GM21390 (cell line): Measurements from ENCODE around the gene GDPD3.

Experiments
- ATAC-seq: cut with Tn5 transposase; IDR thresholded peaks from one replicate; pipeline ENCODE4 v1.9.1; 2021; ENCODE audit not compliant: unreplicated experiment

Gene GDPD3

DNA sequence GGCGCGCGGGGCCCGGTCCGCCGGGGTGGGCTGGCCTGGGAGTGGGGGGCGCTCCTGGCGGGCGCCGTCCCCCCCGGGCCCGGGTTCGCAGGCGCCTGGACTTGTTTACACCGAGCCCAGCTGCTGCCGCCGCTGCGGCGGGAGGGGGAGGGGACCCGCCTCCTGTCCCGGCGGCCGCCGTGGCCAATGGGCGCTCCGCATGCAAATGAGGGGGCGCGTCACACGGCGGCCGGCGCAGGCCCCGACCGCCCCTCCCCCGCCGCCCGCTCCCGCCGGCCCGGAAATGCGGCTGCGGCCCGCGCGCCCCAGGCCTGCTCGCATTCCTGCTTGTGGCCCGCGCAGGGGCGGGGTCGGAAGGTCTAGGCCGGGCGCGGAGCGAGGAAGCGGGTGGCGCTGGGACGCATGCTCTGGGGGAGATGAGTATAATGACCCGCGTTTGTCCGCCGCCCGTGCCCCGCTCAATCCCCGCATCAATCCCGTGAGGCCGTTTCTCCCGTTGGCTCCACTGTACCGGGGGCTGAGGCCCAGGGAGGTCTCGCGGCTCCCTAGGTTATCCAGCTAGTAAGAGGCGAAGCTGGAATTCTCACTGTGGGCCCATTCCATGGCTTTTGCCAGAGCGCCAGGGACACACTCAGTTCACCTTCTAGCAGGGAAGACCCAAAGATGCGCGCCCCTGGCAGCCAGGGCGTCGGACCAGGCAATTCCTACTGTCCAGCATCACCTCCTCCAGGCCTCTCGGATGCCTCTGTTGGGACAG lies 17.1 kb downstream of the GDPD3 start, which contains the start of gene YPEL3:
YPEL3 (minus strand) TSS at position 109 of the 757 bp plus-strand sequence. CDS start 731 bp downstream, outside the sequence.
- ATAC-seq = peak; percentile 39

DNA sequence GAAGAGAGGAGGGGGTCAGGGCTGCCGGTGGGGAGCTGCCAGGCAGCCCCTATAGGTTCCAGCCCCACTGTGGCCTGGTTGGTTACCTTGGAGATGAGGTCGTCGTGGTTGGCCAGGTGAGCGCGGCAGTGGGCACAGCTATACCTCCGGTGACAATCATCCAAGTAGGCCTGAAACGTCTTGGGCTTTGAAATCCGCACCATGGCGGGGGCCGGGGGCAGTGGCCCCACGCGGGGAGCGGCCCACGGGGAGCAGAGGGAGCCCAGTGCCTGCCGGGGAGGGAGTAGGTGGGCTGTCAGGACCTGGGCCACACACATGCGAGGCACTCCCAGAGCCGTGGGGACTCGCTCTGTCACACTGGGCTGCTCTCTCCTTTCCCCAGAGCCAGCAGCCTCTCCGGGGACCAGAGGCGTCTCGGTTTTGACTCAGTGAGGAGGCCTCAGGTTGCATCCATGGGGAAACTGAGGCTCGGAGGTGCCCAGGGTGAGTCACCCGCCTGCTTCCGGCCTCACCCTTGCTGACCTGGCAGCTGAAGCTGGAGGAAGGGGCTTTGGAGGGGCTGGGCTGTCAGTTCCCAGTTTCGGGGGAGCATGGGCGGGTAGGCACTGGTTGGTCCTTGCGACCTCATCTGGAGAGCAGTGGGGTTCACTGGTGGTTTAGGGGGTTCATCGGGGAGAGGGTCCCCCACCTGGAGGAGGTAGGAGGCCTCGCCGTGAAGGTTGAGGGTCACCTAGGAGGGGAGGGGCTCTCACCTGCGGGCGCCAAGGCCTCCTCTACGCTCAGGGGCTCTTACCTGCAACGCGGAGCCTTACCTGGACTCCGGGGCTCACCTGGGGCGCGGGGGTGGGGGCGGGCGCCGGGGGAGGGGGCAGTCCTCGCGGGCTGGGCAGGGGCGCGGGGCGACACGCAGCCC lies 17.9 kb downstream of the GDPD3 start:
- no peak for ATAC-seq

DNA sequence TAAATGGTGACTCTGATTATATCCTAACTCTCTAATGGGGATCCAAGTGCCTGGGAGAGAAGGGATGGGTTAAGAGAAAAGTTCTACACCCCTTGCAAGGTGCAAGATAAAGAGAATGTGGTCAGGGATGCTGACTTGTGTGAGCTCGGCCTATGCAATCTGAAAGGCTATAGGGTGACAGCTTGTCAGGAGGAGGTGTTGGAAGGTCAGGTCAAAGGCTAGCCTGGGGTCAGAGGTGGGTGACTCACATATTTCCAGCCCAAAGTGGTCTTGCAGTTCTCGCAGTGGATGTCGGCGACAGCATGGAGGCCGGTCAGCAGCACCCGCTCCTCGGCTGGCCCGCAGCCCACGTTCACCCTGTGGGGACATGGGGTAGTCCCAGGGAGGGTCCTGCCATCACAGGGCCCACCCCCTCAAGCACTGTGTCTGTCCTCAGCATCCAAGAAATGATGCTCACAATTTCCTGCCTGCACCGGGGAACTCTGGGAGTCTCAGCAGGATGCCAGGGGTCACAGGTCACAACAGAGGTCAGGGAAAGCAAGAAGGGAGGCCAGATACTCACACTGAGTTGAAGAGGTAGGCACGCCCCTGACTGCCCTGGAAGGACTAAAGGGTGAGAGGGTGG lies 18.7 kb downstream of the GDPD3 start:
- ATAC-seq = no peak

DNA sequence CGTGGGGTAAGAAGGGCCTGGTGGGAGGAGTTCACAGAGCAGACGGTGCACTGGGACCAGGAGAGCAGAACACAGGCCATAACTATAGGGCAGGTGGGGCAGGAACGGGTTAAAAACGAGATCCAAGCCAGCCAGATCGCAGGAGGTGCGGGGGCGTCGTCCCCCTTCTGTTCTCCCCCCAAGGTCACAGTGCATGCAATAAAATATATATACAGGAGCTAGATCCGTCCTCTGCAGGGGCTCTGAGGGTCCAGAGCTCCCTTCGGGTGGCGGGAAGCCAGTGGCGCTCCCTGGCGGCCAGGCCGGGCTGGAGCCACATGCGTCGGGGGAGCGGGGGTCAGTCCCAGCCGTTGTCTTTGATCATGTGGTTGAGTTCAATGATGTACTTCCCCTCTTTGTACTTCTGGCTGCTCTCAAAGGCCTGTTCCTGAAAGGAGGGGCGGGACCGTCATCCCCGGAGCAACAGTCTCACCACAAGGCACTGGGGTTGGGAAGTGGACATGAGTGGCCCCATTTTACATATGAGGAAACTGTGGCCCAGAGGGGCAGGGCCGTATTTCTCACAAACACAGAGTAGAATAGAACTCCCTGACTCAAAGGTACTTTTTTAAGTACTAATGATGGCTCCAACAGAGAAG lies 20.8 kb downstream of the GDPD3 start:
- ATAC-seq = peak; percentile 34

DNA sequence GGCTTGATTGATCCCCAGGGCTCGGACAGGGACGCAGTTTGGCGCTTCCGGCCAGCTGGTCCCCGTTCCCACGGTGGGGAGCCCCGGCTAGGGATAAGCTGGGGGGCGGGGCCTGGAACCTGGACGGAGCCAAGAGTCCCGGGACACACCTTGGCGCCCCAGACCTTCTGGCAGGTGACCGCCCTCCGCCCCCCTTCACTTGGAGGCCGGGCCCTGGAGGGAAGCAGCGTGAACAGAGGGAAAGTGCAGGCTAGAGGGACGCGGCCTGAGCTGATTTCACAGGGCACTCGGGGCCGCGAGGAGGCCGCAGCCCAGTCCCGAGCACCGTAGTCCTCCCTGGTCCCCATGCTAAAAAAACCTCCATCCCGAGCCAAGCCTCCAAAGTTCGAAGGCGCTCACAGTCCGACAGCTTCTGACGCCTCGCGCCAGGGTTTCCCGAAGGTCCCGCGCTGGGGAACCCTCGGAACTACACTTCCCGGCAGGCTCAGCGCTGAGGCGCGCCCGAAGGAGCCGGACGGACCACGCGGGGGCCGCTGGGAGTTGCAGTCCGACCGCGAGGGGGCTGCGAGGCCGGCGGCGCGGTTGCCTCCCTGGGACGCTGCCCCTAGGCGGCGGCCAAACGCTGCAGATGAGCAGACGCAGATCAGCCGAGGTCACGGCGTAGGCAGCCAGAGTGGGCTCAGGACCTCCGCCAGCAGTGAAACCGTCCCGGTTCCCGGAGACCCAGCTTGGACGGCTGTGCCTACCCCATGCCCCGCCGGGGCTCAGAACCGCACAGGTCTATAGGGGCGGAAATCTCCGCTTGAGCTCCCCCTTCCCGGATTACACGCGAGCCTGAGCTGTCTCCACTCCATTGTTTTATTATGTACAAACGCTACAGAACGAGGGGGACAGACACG lies 21.6 kb downstream of the GDPD3 start, which contains the start of gene TBX6:
TBX6 (minus strand) TSS at position 451 of the 899 bp plus-strand sequence. CDS start 731 bp downstream, outside the sequence.
- peak; percentile 63 for ATAC-seq

DNA sequence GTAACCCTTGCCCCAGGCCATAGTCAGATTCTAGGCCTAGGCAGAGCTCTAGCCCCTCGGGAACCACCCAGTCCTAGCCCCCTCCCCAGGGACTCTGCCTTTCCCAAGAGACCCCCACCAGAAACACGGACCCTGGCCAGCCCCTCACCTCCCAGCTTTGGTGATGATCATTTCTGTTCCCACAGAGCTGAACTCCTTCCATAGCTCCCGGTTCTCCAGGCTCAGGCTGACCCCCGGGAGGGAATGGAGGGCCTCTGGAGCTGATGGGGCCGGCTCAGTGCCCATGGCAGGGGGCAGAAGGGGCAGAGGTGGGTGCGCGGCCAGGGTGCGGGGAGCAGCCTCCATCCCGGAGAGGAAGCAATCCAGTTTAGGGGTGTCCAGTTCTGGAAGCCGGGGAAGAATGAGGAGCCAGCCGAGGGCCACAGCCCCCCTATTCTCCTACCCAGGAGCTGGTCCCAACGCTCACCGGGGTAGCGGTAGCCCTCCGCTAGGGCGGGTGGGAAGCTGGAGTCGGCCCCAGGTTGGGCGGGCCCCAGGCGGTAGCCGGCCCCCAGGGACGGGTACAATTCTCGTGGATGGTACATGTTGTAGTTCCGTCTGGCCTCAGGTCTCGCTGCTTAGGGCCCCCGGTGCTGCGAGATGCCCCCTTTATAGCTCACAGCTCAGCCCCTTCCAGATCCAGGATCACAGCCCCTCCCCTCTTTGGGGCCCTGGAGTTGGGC lies 22.6 kb downstream of the GDPD3 start:
- ATAC-seq = no peak

DNA sequence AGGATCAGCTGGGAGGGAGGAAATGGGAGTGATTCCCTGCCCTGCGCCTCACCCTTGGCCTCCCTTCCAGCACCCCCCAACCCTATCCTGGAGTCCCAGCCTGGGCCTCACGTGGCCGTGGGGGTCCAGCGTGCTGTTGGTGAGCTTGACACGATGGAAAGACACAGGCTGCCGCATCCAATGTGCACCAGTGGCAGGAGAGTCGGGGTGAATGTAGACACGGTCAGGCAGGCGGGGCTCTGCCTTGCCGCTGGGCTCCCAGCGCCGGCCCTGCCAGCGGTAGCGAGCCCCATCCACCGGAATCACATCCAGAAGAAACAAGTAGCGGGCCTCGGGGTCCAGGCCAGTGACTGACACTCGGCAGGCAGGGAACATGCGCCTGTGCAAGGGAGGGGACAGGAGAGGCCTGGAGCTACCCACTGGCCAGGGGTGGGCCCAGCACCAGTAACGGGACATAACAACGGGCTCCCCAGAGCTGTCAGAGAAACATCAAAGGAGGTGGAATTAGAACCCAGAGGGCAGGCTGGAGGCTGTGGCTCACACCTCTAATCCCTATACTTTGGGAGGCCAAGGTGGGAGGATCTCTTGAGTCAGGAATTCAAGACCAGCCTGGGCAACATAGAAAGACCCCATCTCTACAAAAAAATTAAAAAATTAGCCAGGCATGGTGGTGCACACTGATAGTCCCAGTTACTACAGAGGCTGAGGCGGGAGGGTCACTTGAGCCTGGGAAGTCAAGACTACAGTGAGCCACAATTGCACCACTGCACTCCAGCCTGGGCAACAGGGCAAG lies 24.3 kb downstream of the GDPD3 start:
- no peak for ATAC-seq

DNA sequence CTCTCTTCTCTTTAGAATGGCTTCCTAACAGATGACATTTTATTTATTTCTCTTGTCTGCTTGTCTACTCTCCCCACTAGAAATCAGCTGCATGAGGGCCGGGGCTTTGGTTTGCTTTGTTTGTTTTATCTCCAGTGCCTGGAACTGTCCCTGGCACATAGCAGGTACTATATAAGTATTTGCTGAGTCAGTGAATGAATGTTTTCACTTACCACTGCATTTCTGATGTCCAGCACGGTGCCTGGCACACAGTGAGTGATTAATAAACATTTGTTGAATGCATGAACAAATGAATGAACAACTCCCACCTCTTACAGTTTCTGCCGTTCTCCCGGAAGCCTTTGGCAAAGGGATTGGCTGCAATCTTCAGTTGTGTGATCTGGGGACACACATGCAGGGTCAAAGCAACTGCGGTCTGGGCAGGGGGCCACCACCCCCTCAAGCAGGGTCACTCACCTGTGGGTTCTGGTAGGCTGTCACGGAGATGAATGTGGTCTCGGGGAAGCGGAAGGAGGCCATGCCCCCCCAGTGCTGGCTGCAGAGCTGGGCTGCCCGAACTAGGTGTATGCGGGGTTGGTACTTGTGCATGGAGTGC lies 25.0 kb downstream of the GDPD3 start:
- no peak for ATAC-seq

DNA sequence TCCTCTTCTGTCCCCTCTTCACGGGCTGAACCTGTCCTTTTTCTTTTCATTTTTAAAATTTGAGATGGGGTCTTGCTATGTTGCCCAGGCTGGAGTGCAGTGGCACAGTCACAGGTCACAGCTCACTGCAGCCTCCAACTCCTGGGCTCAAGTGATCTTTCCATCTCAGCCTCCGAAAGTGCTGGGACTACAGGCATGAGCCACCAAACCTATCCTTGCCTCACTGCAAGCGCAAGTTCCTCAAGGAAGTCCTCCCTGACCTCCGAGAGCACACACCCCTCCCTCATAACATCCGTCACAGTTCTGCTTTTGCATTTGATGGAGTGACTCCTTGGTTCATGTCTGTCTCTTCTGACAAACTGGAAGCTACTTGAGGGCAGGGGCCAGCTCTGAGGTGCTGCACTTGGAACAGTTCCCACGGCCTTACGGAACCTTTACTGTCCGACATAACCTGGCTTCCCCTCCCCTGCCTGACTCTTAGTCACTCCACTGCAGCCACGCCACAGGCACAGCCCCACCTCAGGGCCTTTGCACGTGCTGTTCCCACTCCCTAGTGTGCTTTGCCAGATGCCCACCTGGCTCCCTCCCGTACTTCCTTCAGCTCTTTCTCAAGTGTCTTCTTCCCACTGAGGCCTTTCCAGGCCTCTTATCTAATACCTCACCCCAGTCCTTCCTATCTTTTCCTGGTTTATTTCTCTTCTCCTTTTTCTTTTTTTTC lies 26.0 kb downstream of the GDPD3 start:
- no peak for ATAC-seq

DNA sequence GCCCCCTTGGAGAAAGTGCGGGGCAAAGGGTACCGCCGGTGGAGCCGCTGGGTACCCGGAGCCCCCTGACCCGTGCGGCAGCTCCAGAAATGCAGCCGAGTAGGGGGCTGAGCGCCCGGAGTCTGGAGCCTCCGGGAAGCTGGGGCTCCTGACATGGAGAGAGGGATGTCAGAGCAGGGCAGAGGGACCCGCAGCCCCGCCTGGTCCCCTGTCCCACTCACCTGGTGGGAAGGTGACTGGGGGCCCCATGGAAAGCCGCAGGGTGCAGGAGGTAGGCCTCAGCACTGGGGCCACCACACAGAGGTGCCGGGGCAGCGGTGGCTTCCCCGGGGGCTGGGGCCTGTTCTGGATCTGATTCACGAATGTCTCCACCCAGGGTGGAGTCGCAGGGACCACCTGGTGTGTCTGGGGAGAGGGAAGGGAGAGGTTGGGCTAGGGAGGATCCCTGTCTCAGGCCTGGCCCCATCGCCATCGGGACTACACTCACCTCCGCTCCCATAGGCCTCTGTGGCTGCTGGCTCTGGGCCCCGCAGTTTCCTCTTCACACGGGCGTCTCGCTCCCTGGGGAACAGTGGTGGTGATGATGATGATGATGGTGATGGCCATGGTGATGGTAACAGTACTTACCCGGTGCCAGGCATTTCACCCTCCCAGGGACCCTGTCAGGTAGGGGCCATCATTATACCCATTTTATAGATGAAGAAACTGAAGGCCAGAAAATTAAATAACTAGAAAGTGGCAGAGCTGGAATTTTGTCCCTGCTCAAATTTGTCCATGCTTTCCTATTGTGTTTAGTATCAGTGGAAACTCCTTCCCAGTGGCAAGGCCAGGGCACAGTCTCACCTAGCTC lies 26.8 kb downstream of the GDPD3 start:
- no peak for ATAC-seq

DNA sequence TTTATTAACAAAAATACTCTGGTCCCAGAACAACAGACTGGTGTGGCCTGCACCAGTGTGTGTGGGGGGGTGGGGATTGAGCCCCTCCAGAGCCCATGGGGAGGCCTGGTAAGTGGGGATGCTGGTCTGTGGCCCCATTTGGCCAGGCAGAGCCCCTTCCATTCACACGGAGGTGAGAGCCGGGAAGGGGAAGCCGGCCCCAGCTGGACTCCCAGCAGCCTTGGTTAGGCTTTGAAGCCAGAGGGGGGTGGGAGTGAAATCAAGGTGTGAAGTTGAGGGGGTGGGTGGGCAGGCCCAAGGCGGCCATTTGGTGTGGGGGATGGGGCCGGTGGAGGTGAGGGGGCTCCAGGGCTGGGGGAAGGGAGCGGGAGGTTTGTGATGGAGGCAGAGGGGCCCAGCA lies 27.5 kb downstream of the GDPD3 start:
- no peak for ATAC-seq

DNA sequence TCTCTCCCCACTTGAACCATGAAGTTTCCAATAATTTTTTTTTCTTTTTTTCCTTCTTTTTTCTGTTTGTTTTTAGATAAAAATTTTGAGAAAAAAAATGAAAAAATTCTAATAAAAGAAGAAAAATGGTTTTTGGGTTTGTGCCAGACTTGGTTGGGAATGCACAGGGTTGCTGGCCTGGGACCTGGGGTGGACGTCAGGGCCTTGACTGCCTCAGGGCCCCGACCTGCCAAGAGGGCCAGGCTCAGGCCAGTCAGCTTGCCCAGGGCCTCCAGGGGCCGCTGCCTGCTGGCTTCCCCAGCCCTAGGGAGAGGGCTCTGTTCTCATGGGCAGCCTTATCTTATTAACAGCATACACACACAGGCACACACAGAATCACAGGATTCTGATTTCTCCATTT lies 28.1 kb downstream of the GDPD3 start:
- no peak for ATAC-seq

DNA sequence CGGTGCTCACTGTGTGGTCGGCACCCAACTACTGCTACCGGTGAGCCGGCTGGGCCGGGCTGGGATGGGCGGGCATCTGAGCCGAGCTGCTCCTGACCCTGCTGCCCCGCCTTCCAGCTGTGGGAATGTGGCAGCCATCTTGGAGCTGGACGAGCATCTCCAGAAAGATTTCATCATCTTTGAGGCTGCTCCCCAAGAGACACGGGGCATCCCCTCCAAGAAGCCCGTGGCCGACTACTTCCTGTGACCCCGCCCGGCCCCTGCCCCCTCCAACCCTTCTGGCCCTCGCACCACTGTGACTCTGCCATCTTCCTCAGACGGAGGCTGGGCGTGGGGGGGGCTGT lies 28.5 kb downstream of the GDPD3 start:
- no peak for ATAC-seq

DNA sequence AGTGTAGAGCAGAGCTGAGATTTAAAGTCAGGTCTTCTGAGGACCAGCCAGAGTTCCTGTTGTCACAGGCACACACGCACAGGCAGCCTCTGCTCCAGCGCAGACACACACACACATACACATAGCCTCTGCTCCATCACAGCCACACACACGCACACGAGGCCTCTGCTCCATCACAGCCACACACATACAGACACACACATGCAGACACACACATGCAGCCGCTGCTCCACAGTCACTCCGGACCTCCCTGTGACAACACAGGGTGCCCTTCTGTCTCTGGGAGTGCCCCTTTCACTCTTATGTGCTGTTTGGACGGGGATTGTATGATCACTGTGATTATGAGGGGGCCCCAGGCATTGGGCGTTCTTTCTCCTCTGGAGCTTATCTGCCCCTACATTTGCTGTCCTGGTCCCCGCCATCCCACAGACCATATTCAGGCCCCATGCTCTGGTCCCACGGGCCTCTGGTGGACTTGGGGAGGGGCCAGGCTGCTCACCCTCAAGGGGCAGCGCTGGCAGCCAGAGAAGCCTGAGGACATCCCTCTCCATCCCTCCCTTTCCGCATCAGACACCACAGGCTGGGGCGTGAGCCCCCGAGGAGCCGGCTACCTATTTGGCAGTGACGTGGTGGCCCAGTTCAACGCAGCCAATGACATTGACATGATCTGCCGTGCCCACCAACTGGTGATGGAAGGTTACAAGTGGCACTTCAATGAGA lies 29.1 kb downstream of the GDPD3 start:
- ATAC-seq = no peak

DNA sequence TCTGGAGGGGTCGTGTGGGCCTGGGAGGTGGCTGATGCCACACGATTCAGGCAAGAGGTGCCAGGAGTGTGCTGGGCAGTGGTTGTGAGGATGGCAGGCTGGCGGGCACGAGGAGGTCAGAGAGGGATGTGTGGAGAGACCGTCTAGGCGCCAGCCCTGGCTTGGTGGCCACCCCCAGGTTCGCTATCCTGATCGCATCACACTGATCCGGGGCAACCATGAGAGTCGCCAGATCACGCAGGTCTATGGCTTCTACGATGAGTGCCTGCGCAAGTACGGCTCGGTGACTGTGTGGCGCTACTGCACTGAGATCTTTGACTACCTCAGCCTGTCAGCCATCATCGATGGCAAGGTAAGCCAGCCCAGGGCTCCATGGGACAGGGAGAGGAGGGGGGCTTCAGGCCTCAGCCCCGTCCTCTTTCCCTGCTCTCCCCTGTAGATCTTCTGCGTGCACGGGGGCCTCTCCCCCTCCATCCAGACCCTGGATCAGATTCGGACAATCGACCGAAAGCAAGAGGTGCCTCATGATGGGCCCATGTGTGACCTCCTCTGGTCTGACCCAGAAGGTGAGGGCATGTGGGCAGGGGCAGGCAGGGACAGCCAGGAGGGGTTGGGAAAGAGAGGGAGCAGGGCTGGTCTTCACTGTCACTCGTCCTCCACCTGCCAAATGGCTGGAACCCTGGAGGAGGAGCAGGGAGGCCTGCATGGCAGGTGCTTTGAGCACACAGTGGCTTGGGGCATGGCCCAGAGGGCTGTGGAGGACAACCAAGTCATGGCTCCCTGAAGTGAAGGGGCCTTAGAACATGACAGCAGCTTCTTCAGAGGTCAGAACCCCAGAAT lies 29.9 kb downstream of the GDPD3 start:
- ATAC-seq = no peak
